Stimulated activated effector memory CD8-positive, alpha-beta T cell treated with anti-CD3 and anti-CD28 coated beads, Interleukin-12 subunit alpha, Interleukin-12 subunit beta, amount 100 ng/mL, for 72 hours (primary cell): ENCODE results near the gene PON3.

Experiments used
- ATAC-seq: fragments of 150-1000 bp; cut with Tn5 transposase; 2 replicates; pipeline ENCODE4 v1.10.0; 2021
- DNase-seq, 2 donors: peaks; one replicate each; pipeline ENCODE4 v3.0.0; 2021 to 2022; ENCODE audit warnings: low spot score in 2 of 2
- H3K27ac Mint-ChIP-seq: one replicate; pipeline ENCODE4 v1.8.0; 2022; ENCODE audit warnings: mild to moderate bottlenecking, mixed read lengths
- H3K36me3 Mint-ChIP-seq: one replicate; pipeline ENCODE4 v1.8.0; 2022; ENCODE audit warnings: mild to moderate bottlenecking, mixed read lengths
- H3K4me1 Mint-ChIP-seq: one replicate; pipeline ENCODE4 v1.8.0; 2022; ENCODE audit warnings: mixed read lengths
- H3K4me3 Mint-ChIP-seq: one replicate; pipeline ENCODE4 v1.8.0; 2022; ENCODE audit warnings: mild to moderate bottlenecking, mixed read lengths
- H3K9me3 Mint-ChIP-seq: one replicate; pipeline ENCODE4 v1.8.0; 2022; ENCODE audit warnings: mixed read lengths

PON3 gene

DNA sequence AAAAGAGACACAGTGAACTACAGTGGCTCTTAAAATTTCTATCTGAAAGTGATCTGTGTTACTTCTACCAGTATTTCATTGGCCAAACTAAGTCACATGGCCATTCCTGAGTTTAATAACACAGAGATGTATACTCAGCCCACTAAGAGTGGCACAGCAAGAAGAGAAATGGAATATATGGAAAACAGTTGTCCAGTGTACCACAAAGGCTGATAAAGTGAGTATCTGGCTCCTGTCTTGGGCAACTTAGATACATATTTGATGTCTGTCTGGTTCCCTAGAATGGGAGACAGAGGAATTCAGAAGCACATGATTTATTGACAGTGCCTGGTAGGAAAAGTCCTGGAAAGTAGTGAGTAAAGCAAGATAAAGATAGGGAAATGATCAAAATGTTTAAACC, 61.7 kb downstream of the PON3 start:
- Mint-ChIP-seq H3K27ac (no peak overlapping the region), H3K9me3 (no peaks in the 10 kb centered on the region), H3K36me3 (no peaks in the 10 kb centered on the region), H3K4me1 (peaks cover 14% of the 10 kb centered on the region), H3K4me3 (no peak overlapping the region)
- peak in 1 of 2 donors; percentile 6 for DNase-seq
- no peak for ATAC-seq

DNA sequence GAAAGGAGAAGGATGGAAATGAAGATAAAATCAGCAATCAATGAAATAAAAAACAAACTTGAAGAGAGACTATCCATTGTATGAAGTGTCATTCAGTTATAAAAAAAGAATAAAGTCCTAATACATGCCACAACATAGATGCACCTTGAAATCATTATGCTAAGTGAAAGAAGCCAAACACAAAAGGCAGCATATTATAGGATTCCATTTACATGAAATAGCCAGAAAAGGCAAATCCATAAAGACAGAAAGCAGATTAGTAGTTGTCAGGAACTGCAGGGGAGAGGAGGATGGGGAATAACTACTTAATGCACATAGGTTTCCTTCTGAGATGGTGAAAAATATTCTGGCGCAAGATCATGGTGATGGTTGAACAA, 65.2 kb downstream of the PON3 start:
- H3K4me1 Mint-ChIP-seq, result peaks cover 14% of the 10 kb centered on the region
- no peak for ATAC-seq
- peak overlapping the region; percentile 40 for H3K4me3 Mint-ChIP-seq
- H3K9me3 Mint-ChIP-seq, result peaks cover 2% of the 10 kb centered on the region
- no peaks in the 10 kb centered on the region for H3K36me3 Mint-ChIP-seq
- no peak for DNase-seq
- H3K27ac Mint-ChIP-seq, result peak overlapping the region; percentile 4

DNA sequence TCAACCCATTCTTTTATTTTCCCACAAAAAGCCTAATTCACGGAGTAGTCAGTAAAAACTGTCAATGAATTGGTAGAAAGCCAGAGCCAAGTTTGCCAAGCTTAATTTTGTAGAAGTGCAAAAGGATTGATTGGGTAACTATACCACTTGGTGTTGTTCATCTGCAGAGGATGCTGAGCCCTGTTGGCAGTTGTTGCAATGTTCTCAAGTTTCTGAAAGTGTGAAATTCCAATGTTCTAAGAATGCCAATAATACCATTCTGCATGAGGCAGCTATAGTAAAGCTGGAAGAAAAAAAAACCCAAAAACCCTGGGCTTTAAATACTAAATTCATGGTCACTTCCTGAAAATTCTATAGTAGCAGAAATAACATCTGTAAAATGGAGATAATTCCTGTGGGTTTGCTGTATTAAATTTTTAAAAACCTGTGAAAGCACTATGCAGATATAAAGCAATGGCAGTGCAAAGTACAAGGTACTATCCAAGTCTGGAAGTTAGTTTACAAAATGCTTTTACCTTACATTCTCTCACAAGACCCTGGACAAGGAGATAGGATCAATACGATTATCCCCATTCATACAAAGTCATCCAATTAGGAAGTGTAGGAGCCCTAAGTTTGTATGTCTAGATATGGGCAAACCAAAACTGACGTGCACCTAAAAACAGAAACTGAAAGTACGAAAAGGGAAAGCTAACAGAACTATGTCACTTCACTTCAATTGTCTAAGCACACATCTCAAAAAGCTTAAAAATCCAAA, 65.8 kb downstream of the PON3 start:
- Mint-ChIP-seq H3K9me3 (peaks cover 2% of the 10 kb centered on the region), H3K4me3 (peak overlapping the region; percentile 40), H3K27ac (peak overlapping the region; percentile 4), H3K4me1 (peaks cover 14% of the 10 kb centered on the region), H3K36me3 (no peaks in the 10 kb centered on the region)
- peak in 1 of 2 donors; percentile 2 for DNase-seq
- peak; percentile 55 for ATAC-seq

DNA sequence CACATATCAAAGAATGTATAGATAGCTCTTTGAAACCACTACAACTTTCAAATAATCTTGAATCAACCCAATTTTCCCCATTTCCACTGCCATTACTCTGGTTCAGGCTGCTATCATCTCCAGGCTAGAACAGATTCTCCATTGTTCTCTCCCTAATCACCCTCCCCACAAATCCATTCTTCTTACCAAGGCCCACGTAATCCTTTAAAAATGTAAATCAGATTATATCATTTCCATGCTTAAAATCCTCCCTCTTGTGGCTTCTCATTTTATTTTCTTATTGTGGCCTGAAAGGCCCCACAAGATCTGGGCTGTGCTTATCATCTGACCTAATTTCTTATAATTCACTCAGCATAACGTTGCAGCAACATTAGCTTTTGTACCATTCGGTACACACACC, 68.8 kb downstream of the PON3 start:
- no peak for ATAC-seq
- no peak overlapping the region for H3K27ac Mint-ChIP-seq
- DNase-seq, result no peak
- H3K9me3 Mint-ChIP-seq, result peaks cover 2% of the 10 kb centered on the region
- H3K4me1 Mint-ChIP-seq, result peaks cover 14% of the 10 kb centered on the region
- H3K36me3 Mint-ChIP-seq, result no peaks in the 10 kb centered on the region
- no peak overlapping the region for H3K4me3 Mint-ChIP-seq

DNA sequence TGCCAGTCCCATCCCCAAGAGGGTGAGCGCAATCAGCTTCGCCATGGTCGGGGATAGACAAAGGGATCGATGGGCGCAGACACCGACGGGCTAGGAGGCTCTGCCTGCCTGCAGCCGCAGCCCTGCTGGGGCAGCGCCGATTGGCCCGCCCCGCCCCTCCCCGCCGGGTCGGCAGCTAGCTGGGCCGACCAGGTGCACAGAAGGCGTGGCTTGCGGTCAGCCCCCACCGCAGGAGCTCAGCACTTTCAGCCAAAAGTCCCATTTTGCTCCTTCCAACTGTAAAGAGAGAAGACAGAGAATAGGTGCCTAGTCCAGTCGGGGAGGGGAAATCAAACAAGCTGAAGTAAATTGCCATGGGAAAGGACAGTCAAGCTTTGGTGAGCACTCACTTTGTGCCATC, 71.7 kb downstream of the PON3 start, which contains the start of gene PON1:
Gene PON1, minus strand, starts transcription at position 102 of the 400 bp plus-strand sequence. Its CDS starts 57 bp downstream, at position 45.
- H3K4me3 Mint-ChIP-seq, result no peak within 1 kb of the TSS

DNA sequence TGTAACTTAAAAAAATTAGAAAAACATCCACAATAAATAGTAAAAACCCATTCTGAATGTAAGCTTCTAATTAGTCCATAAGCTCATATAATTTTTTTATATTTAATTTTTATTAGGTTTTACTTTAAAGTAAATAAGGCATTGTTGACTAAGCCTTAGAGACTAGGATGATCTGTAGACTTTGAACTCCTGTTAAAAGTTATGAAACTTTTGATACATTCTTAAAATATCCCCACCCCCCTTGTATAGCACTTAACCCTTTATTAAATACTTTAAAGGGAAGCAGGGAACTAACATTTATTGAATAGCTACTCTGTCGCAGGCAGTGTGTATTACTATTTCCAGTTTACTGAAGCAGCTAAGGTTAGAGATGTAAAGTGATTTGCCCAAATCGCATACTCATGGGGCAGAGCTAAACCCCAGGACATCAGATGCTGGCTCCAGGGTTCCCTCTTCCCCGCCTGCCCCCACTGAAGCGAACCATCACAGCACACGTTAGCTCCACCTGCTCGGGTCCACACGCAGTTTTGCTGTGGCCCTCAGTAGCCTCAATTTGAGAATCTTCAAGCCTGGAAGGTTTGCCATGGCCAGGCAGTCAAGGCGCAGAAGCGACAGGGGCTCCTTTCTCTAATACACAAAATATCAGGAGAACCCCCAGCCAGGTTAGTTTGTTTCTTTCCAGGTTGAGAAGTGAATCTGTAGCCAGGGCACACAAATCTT, 72.6 kb downstream of the PON3 start:
- no peak for ATAC-seq
- Mint-ChIP-seq H3K4me3 (no peak overlapping the region), H3K9me3 (peaks cover 2% of the 10 kb centered on the region), H3K27ac (no peak overlapping the region), H3K36me3 (no peaks in the 10 kb centered on the region), H3K4me1 (no peaks in the 10 kb centered on the region)
- no peak for DNase-seq

More for the DNA sequence above, 71.7 kb downstream of the PON3 start, which contains the start of gene PON1:
- no peak within 1 kb of the TSS for H3K27ac Mint-ChIP-seq
- ATAC-seq, result no peak
- no peaks in the 10 kb centered on the region for H3K4me1 Mint-ChIP-seq
- no peak for DNase-seq
- no peaks in the 10 kb centered on the region for H3K36me3 Mint-ChIP-seq
- peaks cover 2% of the 10 kb centered on the region for H3K9me3 Mint-ChIP-seq

DNA sequence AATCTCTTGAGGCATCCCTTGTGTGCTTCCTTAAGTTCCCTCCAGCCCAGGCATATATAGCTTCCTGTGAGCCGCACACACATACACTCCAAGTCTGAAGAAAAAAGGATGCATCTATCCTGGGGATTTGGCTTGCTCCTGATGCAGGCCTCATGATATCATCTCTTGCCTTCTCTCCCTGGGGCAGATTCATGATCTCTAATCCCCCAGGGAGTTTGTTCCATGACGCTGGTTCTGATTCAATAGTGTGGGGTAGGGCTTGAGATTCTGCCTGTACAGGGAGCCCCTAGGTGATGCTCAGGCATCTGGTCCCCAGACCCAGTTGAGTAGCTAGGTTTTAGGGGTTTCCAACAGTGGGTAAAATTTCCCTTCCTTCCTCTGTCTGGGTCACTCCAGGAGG, 73.3 kb downstream of the PON3 start:
- no peak for DNase-seq

DNA sequence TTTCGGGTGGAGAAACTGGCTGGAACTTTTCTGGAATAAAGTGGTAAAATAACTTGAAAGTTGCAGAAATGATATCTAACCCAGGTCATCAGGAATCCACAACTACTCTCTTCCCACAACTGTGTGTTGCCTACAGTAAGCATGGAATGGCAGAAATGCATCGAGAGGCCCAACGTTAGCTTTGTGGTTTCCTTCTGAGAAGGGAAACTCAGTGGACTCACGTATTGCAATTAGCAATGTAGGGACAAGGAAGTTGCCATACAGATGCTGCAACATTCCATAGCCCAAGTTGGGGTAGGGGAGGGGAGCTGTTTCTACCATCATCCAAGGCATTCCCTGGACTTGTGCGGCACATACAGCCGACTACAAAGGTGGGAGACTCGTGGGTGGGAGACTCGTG, 73.8 kb downstream of the PON3 start:
- ATAC-seq (no peak), DNase-seq (no peak)
- Mint-ChIP-seq H3K27ac (no peak overlapping the region), H3K4me3 (no peak overlapping the region), H3K36me3 (no peaks in the 10 kb centered on the region), H3K9me3 (peaks cover 2% of the 10 kb centered on the region), H3K4me1 (no peaks in the 10 kb centered on the region)

More for the DNA sequence above, 73.3 kb downstream of the PON3 start:
- no peaks in the 10 kb centered on the region for H3K36me3 Mint-ChIP-seq
- no peaks in the 10 kb centered on the region for H3K4me1 Mint-ChIP-seq
- ATAC-seq, result no peak
- no peak overlapping the region for H3K27ac Mint-ChIP-seq
- peaks cover 2% of the 10 kb centered on the region for H3K9me3 Mint-ChIP-seq
- H3K4me3 Mint-ChIP-seq, result no peak overlapping the region

DNA sequence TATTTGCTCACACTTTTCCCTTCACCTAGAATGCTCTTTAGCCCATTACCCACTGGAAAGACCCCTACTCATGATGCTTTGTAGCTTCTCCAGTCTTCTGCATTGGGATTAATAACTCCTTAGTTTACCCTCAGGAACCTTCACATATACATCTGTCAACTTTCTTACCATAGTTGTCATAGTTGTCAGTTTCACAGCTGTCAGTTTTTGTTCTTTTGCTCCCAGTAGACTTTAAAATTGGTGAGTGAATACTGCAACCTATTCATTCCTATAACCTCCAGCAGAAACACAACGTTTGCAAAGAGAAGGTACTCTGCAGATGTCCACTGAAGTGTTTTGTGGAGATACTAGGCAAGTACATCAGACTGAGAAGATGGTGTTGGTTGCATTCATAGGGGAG, 74.5 kb downstream of the PON3 start:
- Mint-ChIP-seq H3K4me1 (no peaks in the 10 kb centered on the region), H3K36me3 (no peaks in the 10 kb centered on the region), H3K27ac (no peak overlapping the region), H3K9me3 (no peaks in the 10 kb centered on the region), H3K4me3 (no peak overlapping the region)
- DNase-seq (no peak), ATAC-seq (no peak)

DNA sequence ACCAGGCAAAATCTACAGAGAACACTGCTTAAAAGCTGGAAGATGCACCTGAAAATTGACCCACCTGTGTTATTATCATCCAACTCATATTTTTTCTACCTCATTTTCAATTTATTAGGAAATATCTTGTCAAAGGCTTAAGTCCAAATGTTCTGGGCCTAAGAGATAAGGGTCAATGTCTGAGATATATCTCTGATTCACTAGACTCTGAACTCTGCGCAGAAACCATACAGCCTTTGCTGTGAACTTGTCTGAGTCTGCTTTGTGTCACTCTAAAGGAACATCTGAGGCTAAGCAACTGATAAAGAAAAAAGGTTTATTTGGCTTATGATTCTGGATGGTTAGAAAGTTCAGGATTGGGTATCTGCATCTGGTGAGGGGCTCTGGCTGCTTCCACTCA, 75.5 kb downstream of the PON3 start:
- Mint-ChIP-seq H3K36me3 (no peaks in the 10 kb centered on the region), H3K27ac (no peak overlapping the region), H3K4me3 (no peak overlapping the region), H3K9me3 (no peaks in the 10 kb centered on the region), H3K4me1 (no peaks in the 10 kb centered on the region)
- ATAC-seq, result no peak
- DNase-seq, result no peak

DNA sequence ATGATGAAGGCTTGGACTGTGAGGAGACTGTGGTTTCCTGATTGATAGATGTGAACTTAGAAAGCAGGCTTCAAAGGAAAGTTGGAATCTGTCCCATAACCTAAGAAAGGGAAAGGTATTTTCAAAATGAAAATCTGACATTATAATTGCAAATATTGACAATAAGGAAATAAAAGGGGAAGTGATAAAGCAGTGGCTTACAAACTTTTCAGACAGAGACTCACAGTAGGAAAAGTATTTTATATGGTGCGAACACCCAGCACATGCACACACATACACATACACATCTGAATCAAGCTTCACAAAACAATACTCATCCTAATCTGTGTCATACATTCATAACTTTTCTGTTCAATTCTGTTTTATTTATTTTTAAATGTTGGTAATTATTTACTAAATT, 76.6 kb downstream of the PON3 start:
- no peaks in the 10 kb centered on the region for H3K4me1 Mint-ChIP-seq
- DNase-seq (no peak), ATAC-seq (no peak)
- H3K4me3 Mint-ChIP-seq, result no peak overlapping the region
- H3K27ac Mint-ChIP-seq, result no peak overlapping the region
- H3K9me3 Mint-ChIP-seq, result no peaks in the 10 kb centered on the region
- H3K36me3 Mint-ChIP-seq, result no peaks in the 10 kb centered on the region

DNA sequence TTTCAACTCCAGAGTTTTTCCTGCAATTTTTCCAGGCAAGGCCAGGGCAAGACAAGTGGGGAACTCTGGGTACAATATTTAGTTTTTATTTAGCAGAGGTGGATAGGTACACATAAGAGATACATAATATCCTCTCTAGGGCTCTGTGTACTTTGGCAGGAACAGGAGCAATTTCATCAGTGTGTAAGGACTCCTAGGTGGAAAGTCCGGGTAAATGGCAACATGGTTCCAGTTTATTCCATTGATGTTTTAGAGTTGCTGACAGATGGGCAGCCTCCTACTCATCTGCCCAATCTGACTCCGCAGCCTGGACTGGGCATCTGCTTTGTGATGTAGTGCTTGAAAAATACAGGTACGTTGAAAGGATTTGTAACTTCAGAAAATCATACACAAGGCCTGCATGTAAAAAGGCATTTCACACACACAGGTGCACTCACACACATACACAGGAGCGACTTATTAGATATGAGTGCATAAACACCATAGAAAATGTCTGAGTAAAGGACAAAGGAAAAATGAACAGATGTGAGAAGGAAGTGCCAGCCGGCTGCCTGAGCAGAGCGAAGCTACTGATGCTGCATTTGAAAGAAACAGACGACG, 77.6 kb downstream of the PON3 start:
- Mint-ChIP-seq H3K36me3 (no peaks in the 10 kb centered on the region), H3K27ac (no peak overlapping the region), H3K4me3 (no peak overlapping the region), H3K4me1 (no peaks in the 10 kb centered on the region), H3K9me3 (no peaks in the 10 kb centered on the region)
- no peak for DNase-seq
- no peak for ATAC-seq

DNA sequence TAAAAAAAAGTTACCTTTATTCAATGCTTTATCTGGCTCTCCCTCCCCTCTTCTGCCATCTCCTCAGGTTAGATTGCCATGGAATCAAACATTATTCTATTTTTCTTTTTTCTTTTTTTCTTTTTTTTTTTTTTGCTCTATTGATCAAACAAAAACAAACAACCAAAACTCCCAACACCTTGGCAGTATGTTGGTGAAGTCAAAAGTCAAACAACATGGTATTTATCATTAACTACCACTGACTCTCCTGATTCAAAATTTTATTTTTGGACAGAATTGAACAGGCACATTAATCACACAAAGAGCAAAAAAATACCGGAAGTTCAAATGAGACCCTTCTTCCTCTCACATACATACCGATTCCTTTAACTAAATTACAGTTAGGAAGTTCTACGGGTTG, 78.2 kb downstream of the PON3 start:
- ATAC-seq (no peak), DNase-seq (no peak)
- Mint-ChIP-seq H3K9me3 (no peaks in the 10 kb centered on the region), H3K36me3 (no peaks in the 10 kb centered on the region), H3K4me3 (no peak overlapping the region), H3K27ac (no peak overlapping the region), H3K4me1 (no peaks in the 10 kb centered on the region)

DNA sequence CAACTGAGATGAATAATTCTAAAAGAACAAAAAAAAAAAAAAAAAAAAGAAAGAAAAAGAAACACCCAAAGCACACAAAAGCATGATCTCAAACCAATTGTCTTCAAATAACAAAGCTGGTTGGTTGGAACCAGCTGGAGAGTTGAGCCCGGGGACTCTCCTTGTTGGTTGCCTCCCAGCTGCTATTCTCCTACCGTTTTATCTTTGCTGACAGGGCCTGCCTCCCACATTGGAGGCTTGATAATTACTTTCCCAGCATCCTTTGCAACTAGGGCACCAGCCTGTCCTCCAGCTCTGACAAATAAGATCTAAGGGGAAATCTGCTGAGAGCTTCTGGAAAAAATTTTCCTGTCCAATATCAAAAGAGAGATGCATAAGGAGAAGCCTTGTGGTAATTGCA, 78.6 kb downstream of the PON3 start:
- ATAC-seq, result no peak
- Mint-ChIP-seq H3K4me1 (no peaks in the 10 kb centered on the region), H3K36me3 (no peaks in the 10 kb centered on the region), H3K9me3 (no peaks in the 10 kb centered on the region), H3K4me3 (no peak overlapping the region), H3K27ac (no peak overlapping the region)
- DNase-seq, result no peak

DNA sequence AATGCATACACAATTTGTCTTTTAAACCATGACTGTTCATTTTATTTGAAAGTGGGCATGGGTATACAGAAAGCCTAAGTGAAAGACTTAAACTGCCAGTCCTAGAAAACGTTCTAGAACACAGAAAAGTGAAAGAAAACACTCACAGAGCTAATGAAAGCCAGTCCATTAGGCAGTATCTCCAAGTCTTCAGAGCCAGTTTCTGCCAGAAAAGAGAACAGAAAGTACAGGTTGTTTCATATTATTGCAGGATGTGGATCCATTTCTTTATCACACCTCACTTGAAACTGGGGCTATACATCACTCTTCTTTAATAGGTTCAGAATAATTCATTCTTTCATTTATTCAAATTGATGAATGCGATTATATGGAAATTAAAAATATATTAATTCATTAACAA, 79.6 kb downstream of the PON3 start:
- no peaks in the 10 kb centered on the region for H3K9me3 Mint-ChIP-seq
- no peak overlapping the region for H3K4me3 Mint-ChIP-seq
- no peak for ATAC-seq
- H3K36me3 Mint-ChIP-seq, result no peaks in the 10 kb centered on the region
- DNase-seq, result no peak
- no peaks in the 10 kb centered on the region for H3K4me1 Mint-ChIP-seq
- H3K27ac Mint-ChIP-seq, result no peak overlapping the region

DNA sequence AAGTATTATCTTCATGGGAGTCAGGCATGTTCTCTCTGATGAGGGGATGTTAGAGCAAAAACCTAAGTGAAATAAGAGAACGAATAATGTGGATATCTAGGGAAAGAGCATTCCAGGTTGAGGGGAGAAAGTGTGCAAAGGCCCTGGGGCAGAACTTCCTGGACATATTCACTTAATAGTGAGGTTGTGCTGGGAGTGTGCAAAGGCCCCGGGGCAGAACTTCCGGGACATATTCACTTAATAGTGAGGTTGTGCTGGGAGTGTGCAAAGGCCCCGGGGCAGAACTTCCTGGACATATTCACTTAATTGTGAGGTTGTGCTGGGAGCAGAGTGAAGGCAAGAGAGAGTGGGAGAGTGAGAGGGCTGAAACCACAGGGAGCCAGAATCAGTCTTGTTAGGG, 83.6 kb downstream of the PON3 start:
- Mint-ChIP-seq H3K27ac (no peak overlapping the region), H3K9me3 (no peaks in the 10 kb centered on the region), H3K4me1 (no peaks in the 10 kb centered on the region), H3K4me3 (no peak overlapping the region), H3K36me3 (no peaks in the 10 kb centered on the region)
- DNase-seq (no peak), ATAC-seq (no peak)
